ENCODE measurements around the gene AP3S1.
"Not testable (repeated sequence)": the region's sequence is repeated elsewhere in the genome, so short reads cannot be mapped to it uniquely, and the experiment has no call there.

AP3S1 gene

DNA sequence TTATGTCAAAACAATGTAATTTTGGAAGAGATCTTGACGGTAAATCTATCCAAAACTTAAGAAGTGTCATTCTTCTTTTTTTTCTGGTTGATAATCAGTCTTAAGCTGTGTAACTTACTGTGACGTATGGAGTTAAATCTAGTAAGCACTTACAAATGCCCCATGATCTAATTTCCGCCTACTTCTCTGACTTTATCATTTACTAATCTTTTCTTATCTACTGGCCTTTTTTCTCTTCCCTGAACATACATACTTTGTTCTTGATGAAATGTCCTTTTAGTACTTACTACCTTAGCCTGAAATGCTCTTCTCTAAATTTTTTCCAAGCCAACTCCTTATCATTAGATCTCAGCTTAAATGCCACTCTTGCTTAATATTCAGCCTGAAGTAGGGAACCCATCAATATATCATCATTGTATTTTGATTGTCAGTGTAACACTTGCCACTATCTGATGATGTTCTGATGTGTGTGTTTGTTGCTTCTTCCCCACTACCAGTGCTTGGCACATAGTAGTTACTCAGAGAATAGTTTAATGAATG, 27.6 kb downstream of the AP3S1 start:
- DNase-seq (ENCODE audit: low spot score), result peak; percentile 52

DNA sequence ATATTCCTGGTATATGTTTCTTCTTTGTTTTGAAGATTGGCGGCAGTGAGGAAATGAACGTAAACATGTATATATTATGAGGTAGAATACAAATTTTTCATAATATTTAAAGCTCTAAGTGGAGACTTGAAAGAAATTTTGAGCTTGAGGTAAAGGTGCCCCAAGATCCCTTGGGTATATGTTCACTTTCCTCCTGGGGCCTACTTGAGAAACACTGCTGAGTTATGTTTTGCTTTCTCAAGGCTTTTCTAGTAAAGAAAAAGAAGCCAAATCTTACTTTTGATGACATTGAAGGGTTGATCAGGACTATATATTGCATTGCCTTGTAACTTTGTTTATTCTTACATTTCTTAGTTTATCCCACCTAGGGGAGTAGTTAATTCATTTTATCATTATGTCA, 30.7 kb downstream of the AP3S1 start:
- no peak for DNase-seq (ENCODE audit: low spot score)

GRCh38 chr5:115873392-115873791, 31.7 kb downstream of the AP3S1 start:
- DNase-seq (ENCODE audit: low spot score), result no peak

GRCh38 chr5:115875447-115875846, 33.7 kb downstream of the AP3S1 start:
- no peak for DNase-seq (ENCODE audit: low spot score)

GRCh38 chr5:115877342-115877741, 35.6 kb downstream of the AP3S1 start:
- DNase-seq (ENCODE audit: low spot score), result not testable (repeated sequence)

DNA sequence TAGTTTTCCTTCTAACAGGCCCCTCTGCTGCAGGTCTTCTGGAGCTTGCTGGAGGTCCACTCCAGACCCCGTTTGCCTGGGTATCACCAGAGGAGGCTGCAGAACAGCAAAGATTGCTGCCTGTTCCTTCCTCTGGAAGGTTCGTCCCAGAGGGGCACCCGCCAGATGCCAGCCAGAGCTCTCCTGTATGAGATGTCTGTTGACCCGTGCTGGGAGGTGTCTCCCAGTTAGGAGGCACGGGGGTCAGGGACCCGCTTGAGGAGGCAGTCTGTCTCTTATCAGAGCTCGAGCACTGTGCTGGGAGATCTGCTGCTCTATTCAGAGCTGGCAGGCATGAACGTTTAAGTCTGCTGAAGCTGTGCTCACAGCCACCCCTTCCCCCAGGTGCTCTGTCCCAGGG, 40.7 kb downstream of the AP3S1 start:
- DNase-seq (ENCODE audit: low spot score), result not testable (repeated sequence)

DNA sequence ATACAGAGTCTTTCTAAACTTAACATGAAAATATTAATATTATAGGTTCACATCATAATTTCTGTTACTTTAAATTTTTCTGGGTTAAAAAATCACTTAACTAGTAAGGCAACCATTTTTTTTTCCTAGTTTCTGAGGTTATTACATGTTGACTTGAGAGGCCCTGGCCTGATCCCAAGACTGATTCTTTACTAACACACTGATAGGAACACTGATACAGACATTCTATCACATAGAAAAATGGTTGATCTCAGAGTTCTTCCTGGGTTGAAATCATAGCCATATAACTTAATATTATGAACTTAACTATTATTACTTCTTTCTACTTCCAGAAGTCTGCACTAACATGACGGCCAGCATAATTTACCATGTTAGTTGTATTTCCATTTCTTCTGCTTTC, 43.0 kb downstream of the AP3S1 start:
- DNase-seq (ENCODE audit: low spot score), result no peak

GRCh38 chr5:115885208-115885607, 43.5 kb downstream of the AP3S1 start:
- not testable (repeated sequence) for DNase-seq (ENCODE audit: low spot score)

DNA sequence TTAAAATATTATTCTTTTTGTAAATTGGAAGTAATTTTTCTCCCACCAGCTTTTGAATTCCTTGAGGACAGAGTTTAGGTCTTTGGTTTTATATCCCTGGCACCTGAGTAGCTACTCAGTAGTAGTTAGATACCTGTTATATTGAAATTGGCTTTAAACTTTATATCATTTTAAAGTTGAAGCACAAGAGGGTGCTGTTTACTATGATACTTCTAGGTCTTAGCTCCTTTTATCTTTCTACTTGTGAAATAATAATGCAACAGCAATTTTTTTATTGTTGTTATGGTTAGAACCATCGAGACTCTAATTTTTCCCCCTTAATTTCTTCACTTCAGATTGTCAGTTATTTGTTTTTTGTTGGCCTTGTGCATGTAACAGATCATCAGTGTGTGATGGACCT, 46.3 kb downstream of the AP3S1 start:
- DNase-seq (ENCODE audit: low spot score), result no peak

GRCh38 chr5:115892021-115892420, 50.3 kb downstream of the AP3S1 start:
- no peak for DNase-seq (ENCODE audit: low spot score)

DNA sequence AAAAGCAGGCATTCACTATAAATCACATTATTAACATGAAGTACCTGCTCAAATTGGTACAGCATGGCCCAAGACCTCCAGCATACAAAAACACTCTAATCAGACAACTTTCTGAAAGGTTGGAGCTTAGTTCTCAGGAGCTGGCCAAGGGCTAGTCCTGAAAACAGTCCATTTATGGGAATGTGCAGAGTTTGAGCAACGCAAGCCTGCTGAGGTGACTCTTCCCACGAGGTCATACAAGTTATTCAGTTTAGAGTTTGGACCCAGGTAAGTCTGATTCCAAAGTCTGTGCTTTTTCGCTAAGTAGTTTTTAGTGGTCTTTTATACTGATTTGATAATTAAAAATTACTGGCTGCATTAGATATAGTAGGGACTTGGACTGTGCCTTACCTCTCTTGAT, 52.6 kb downstream of the AP3S1 start:
- DNase-seq (ENCODE audit: low spot score), result no peak

DNA sequence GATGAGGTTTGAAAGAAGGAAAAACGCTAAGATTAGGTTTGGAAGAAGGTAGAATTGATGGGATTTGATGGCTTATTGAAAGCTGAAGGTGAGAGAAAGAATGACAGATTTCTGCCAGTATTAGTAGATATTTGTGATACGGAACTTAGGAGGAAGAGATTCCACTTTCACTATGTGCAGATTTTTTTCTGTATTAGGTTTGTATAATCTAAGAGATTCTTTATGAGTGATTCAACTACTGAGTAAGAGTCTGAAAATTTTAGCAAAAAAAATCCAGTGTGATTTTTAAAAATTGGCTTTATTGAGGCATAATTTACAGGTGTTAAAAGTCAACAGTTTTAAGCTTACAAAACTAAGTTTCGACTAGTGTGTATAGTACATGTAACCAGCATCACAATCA, 54.1 kb downstream of the AP3S1 start:
- DNase-seq (ENCODE audit: low spot score), result no peak

DNA sequence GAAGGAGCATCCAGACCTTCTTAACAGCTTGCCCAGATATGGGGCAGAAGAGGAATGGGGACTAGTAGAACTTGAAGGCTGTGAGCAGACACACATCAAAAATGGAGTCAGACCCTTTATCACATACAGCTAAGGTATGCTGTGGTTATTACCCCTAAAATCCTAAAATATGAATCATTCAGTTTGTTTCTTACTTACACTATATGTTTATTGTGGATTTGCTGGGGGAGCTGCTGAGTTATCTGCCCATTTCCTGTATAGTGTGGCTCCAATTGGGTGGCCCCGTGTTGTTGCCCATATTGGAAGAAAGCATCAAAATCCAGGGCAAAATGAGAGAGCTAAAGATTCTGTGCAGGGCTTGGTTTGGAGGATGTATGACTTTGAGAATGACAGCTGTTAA, 56.9 kb downstream of the AP3S1 start:
- DNase-seq (ENCODE audit: low spot score), result no peak

DNA sequence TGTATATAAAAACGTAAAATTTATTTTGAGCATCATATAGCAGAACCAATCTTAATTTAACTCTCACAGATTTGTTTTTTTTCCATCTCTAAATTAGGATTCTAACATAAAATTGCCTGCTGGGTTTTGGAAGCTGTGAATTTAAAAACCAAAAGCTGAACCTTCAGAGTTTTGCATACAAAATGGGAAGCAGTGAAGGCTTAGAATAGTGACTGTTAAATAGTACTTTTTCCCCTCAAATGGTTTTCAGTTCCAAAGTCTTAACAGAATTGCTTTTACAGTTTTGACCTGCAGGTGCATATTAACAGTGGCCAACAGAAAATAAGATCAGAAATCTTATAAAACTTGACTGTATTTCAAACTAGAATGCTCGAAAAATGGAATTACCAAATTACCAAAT, 65.4 kb downstream of the AP3S1 start:
- no peak for DNase-seq (ENCODE audit: low spot score)

- not testable (repeated sequence) for DNase-seq (ENCODE audit: low spot score)
Measured at GRCh38 chr5:115913623-115914400, 72.1 kb downstream of the AP3S1 start.

- DNase-seq (ENCODE audit: low spot score), result no peak
Measured at GRCh38 chr5:115920171-115920725, 78.5 kb downstream of the AP3S1 start.

DNA sequence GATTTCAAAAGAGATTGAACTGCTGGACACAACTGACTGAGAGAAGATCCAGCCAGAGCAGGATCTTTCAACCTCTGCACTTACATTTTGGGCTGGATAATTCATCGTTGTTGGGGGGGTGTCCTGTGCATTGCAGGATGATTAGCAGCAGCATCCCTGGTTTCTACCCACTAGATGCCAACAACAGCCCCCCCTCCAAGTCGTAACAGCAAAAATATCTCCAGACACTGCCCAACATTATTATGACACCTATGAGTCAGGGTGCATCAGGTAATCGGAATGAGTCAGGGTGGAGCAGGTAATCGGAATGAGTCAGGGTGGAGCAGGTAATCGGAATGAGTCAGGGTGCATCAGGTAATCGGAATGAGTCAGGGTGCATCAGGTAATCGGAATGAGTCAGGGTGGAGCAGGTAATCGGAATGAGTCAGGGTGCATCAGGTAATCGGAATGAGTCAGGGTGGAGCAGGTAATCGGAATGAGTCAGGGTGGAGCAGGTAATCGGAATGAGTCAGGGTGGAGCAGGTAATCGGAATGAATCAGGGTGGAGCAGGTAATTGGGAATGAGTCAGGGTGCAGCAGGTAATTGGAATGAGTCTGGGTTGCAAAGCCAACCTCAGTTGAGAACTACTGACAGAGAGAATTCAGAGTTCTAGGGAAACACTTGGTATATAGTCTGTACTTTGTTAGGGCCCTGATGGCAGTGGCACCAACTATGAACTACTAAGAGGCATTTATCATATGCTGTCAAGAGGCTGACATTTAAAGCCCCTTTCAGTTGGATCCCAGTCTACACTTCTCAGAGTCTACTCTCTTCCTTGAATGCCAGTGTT, 87.1 kb downstream of the AP3S1 start:
- DNase-seq (ENCODE audit: low spot score), result not testable (repeated sequence)

DNA sequence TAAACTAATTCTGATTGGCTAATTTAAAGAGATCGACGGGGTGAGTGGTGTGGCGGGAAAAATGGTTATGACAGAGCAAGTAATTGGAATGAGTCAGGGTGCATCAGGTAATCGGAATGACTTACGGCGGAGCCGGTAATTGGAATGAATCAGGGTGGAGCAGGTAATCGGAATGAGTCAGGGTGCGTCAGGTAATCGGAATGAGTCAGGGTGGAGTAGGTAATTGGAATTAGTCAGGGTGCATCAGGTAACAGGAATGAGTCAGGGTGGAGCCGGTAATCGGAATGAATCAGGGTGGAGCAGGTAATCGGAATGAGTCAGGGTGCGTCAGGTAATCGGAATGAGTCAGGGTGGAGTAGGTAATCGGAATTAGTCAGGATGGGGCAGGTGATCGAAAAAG, 88.4 kb downstream of the AP3S1 start:
- DNase-seq (ENCODE audit: low spot score), result not testable (repeated sequence)

DNA sequence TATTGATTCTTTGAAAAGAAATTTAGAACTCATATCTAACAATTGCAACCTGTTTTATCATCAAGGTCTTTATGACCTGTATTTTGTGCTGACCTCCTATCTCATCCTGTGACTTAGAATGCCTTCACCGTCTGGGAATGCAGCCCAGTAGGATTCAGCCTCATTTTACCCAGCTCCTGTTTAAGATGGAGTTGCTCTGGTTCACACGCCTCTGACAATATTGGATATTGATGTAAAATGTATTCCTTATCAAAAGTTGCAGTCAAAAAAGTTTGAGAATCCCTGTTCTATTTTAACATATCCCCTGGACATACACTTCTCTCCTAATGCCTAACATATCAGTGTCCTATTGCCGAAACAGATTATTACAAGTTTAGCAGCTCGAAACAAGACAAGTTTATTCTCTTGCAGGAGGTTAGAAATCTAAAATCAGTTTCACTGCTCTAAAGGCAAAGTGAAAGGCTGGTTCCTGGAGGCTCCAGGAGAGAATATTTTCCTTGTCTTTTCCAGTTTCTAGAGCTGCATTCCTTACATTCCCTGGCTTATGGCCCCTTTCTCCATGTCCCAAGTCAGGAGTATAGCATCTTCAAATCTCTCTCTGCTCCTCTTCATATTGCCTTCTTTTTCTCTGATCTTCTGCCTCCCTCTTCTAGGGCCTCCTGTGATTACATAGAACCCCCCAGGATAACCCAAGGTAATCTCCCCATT, 89.0 kb downstream of the AP3S1 start:
- DNase-seq (ENCODE audit: low spot score), result no peak

- no peak for DNase-seq (ENCODE audit: low spot score)
Measured at GRCh38 chr5:115932991-115933390, 91.3 kb downstream of the AP3S1 start.

- no peak for DNase-seq (ENCODE audit: low spot score)
Measured at GRCh38 chr5:115934388-115934974, 92.7 kb downstream of the AP3S1 start.

Measured in SK-N-DZ (cell line).